ENCODE measurements around the gene PRKAG2.
A peak's percentile ranks its signal among the peaks of the same experiment; 100 is the strongest.

PRKAG2 gene

DNA sequence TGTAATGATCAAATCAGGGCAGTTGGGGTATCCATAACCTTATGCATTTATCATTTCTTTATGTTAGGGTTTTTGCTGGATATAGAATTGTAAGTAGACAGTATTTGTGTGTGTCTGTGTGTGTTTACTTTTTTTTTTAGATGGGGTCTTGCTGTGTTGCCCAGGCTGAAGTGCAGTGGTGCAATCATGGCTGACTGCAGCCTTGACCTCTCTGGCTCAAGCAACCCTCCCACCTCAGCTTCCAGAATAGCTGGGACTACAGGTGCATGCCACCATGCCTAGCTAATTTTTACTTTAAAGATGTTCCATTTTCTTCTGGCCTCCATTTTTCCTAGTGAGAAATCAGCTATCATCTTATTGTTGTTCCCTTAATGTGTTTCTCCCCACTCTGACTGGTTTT lies 347.1 kb downstream of the PRKAG2 start:
- Histone ChIP-seq H3K4ac (ENCODE audit: low read depth, low read length) (no peak overlapping the region), H2AK5ac (ENCODE audit: low read length) (no peak overlapping the region), H3K79me2 (ENCODE audit: control insufficient read depth, insufficient read depth, low read length, poor library complexity) (no peaks in the 10 kb centered on the region), H3K18ac (ENCODE audit: low read length) (no peak overlapping the region), H2AFZ (ENCODE audit: insufficient read depth, low read length, poor library complexity) (no peak overlapping the region), H3K27ac (ENCODE audit: low read depth, low read length) (no peak overlapping the region), H3K9ac (ENCODE audit: low read length) (no peak overlapping the region), H3K9me3 (ENCODE audit: insufficient read depth, low read depth, low read length) (no peaks in the 10 kb centered on the region), H4K8ac (ENCODE audit: low read depth, low read length) (no peak overlapping the region), H2BK12ac (ENCODE audit: low read length) (no peak overlapping the region), H4K12ac (ENCODE audit: low read depth, low read length) (no peak overlapping the region), H3K23ac (ENCODE audit: low read length) (no peak overlapping the region), H3K4me3 (ENCODE audit: low read depth, low read length) (no peak overlapping the region), H3K4me2 (ENCODE audit: low read length) (no peak overlapping the region), H3K27me3 (ENCODE audit: insufficient read depth, low read length) (no peaks in the 10 kb centered on the region), H3K79me1 (ENCODE audit: low read length) (no peaks in the 10 kb centered on the region), H4K91ac (ENCODE audit: low read depth, low read length) (no peak overlapping the region), H3K14ac (ENCODE audit: low read length) (no peak overlapping the region), H3K4me1 (ENCODE audit: control insufficient read depth in 1 of 2, insufficient read depth in 2 of 2, low read length in 2 of 2) (no peaks in the 10 kb centered on the region), H3K36me3 (ENCODE audit: control insufficient read depth in 1 of 2, insufficient read depth in 2 of 2, low read length in 2 of 2) (no peaks in the 10 kb centered on the region), H2BK120ac (ENCODE audit: insufficient read depth, low read length, poor library complexity) (no peak overlapping the region), H2BK5ac (ENCODE audit: low read depth, low read length, poor library complexity) (no peak overlapping the region)
- no peak for DNase-seq

DNA sequence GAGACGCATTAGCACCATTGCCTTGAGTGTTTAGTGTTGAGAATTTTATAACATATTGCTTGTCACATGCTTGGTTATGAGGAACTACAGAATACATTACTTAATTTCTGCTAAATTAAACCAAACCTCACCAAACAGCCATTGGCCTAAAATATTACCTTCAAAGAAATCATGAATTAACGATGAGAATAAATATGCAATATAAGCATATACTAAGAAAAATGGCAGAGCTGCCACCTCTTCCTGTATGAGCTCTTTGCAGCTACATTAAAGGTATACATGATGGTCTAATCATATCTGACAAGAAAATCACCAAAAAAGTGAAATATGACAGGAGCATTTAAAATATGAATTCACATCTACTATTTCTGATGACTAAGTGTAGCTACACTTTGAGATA lies 352.1 kb downstream of the PRKAG2 start:
- no CpG with 5 or more reads among the region's 2 CpGs for WGBS (ENCODE audit: extremely low coverage, insufficient coverage, insufficient read length)
- Histone ChIP-seq H3K9ac (ENCODE audit: low read length) (no peak overlapping the region), H3K14ac (ENCODE audit: low read length) (no peak overlapping the region), H2BK5ac (ENCODE audit: low read depth, low read length, poor library complexity) (no peak overlapping the region), H2BK120ac (ENCODE audit: insufficient read depth, low read length, poor library complexity) (no peak overlapping the region), H3K4ac (ENCODE audit: low read depth, low read length) (no peak overlapping the region), H3K9me3 (ENCODE audit: insufficient read depth, low read depth, low read length) (peaks cover 2% of the 10 kb centered on the region), H4K12ac (ENCODE audit: low read depth, low read length) (no peak overlapping the region), H3K36me3 (ENCODE audit: control insufficient read depth in 1 of 2, insufficient read depth in 2 of 2, low read length in 2 of 2) (no peaks in the 10 kb centered on the region), H3K4me3 (ENCODE audit: low read depth, low read length) (no peak overlapping the region), H3K18ac (ENCODE audit: low read length) (no peak overlapping the region), H3K23ac (ENCODE audit: low read length) (no peak overlapping the region), H3K27me3 (ENCODE audit: insufficient read depth, low read length) (no peaks in the 10 kb centered on the region), H3K4me2 (ENCODE audit: low read length) (no peak overlapping the region), H2AFZ (ENCODE audit: insufficient read depth, low read length, poor library complexity) (no peak overlapping the region), H3K27ac (ENCODE audit: low read depth, low read length) (no peak overlapping the region), H2AK5ac (ENCODE audit: low read length) (no peak overlapping the region), H4K8ac (ENCODE audit: low read depth, low read length) (no peak overlapping the region), H2BK12ac (ENCODE audit: low read length) (no peak overlapping the region), H3K79me2 (ENCODE audit: control insufficient read depth, insufficient read depth, low read length, poor library complexity) (no peaks in the 10 kb centered on the region), H3K4me1 (ENCODE audit: control insufficient read depth in 1 of 2, insufficient read depth in 2 of 2, low read length in 2 of 2) (peaks cover 0 to 4% of the 10 kb centered on the region in 2 experiments), H4K91ac (ENCODE audit: low read depth, low read length) (no peak overlapping the region), H3K79me1 (ENCODE audit: low read length) (peaks cover 3% of the 10 kb centered on the region)
- peak in 1 of 2 donors; percentile 17 for DNase-seq

GRCh38 chr7:151524331-151524730 lies 352.6 kb downstream of the PRKAG2 start:
- Histone ChIP-seq H4K91ac (ENCODE audit: low read depth, low read length) (no peak overlapping the region), H2BK12ac (ENCODE audit: low read length) (no peak overlapping the region), H3K27me3 (ENCODE audit: insufficient read depth, low read length) (no peaks in the 10 kb centered on the region), H3K18ac (ENCODE audit: low read length) (no peak overlapping the region), H3K4me2 (ENCODE audit: low read length) (no peak overlapping the region), H3K4me3 (ENCODE audit: low read depth, low read length) (no peak overlapping the region), H3K23ac (ENCODE audit: low read length) (no peak overlapping the region), H3K27ac (ENCODE audit: low read depth, low read length) (no peak overlapping the region), H2AK5ac (ENCODE audit: low read length) (no peak overlapping the region), H3K79me1 (ENCODE audit: low read length) (peaks cover 4% of the 10 kb centered on the region), H4K12ac (ENCODE audit: low read depth, low read length) (no peak overlapping the region), H3K79me2 (ENCODE audit: control insufficient read depth, insufficient read depth, low read length, poor library complexity) (peaks cover under 1% of the 10 kb centered on the region), H3K36me3 (ENCODE audit: control insufficient read depth in 1 of 2, insufficient read depth in 2 of 2, low read length in 2 of 2) (no peaks in the 10 kb centered on the region), H4K8ac (ENCODE audit: low read depth, low read length) (no peak overlapping the region), H3K4me1 (ENCODE audit: control insufficient read depth in 1 of 2, insufficient read depth in 2 of 2, low read length in 2 of 2) (peaks cover 0 to 4% of the 10 kb centered on the region in 2 experiments), H3K9me3 (ENCODE audit: insufficient read depth, low read depth, low read length) (peaks cover 2% of the 10 kb centered on the region), H3K4ac (ENCODE audit: low read depth, low read length) (no peak overlapping the region), H2BK120ac (ENCODE audit: insufficient read depth, low read length, poor library complexity) (no peak overlapping the region), H3K9ac (ENCODE audit: low read length) (no peak overlapping the region), H2AFZ (ENCODE audit: insufficient read depth, low read length, poor library complexity) (no peak overlapping the region), H3K14ac (ENCODE audit: low read length) (no peak overlapping the region), H2BK5ac (ENCODE audit: low read depth, low read length, poor library complexity) (no peak overlapping the region)
- no CpG with 5 or more reads among the region's 8 CpGs for WGBS (ENCODE audit: extremely low coverage, insufficient coverage, insufficient read length)
- DNase-seq = no peak

DNA sequence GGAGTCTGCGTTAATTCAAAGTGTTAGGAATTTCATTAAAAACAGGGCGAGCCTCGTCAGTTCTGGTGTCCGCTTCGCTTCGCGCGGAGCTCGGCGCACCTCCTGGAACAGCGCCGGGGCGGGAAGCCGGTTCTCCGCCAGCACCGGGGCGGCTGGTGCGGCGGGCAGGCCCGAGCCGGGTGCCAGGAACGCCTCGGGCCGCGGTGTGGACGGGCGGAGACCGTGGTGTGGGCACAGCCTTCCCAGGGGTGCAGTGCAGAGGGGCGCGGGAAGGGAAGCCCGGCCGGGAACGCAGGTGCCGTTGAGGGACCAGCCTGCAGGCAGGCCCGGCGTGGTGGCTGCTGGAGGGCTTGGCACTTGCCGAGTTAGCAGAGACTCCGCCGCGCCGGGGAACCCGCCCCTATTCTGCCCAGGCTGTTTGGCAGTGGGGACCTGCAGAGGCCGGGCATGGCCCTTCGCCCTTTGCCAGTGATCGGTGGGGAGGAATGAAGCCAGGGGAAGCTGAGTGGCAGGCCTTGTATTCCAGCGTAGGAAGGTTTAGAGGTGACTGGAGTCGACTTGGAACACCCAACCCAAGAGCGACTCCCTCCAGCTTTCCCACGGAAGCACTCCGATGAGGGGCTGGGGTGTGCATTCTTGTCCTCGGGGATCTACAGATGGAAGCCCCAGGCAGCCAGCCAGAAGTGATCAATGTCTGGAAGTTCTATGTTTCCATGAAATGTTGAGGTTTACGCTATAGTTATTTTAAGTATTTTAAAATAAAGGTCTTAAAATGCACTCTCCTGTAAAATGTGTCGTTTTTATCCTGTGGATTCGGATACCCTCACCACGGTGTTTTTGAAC lies 356.3 kb downstream of the PRKAG2 start:
- peak overlapping the region; percentile 62 for H3K4me2 ChIP-seq (ENCODE audit: low read length)
- no peaks in the 10 kb centered on the region for H3K27me3 ChIP-seq (ENCODE audit: insufficient read depth, low read length)
- no peak overlapping the region for H3K9ac ChIP-seq (ENCODE audit: low read length)
- H3K14ac ChIP-seq (ENCODE audit: low read length) = peak overlapping the region; percentile 16
- H3K79me2 ChIP-seq (ENCODE audit: control insufficient read depth, insufficient read depth, low read length, poor library complexity) = peaks cover 23% of the 10 kb centered on the region
- H2BK5ac ChIP-seq (ENCODE audit: low read depth, low read length, poor library complexity) = peak overlapping the region; percentile 19
- DNase-seq = no peak
- peak overlapping the region; percentile 52 for H2BK120ac ChIP-seq (ENCODE audit: insufficient read depth, low read length, poor library complexity)
- no peaks in the 10 kb centered on the region for H3K36me3 ChIP-seq (ENCODE audit: control insufficient read depth in 1 of 2, insufficient read depth in 2 of 2, low read length in 2 of 2)
- peaks cover 0 to 11% of the 10 kb centered on the region in 2 experiments for H3K4me1 ChIP-seq (ENCODE audit: control insufficient read depth in 1 of 2, insufficient read depth in 2 of 2, low read length in 2 of 2)
- peak overlapping the region; percentile 79 for H2BK12ac ChIP-seq (ENCODE audit: low read length)
- H3K9me3 ChIP-seq (ENCODE audit: insufficient read depth, low read depth, low read length) = peaks cover 2% of the 10 kb centered on the region
- H3K4me3 ChIP-seq (ENCODE audit: low read depth, low read length) = peak overlapping the region; percentile 20
- peak overlapping the region; percentile 58 for H2AFZ ChIP-seq (ENCODE audit: insufficient read depth, low read length, poor library complexity)
- H4K12ac ChIP-seq (ENCODE audit: low read depth, low read length) = peak overlapping the region; percentile 78
- H3K79me1 ChIP-seq (ENCODE audit: low read length) = peaks cover 12% of the 10 kb centered on the region
- no peak overlapping the region for H3K4ac ChIP-seq (ENCODE audit: low read depth, low read length)
- no CpG with 5 or more reads among the region's 55 CpGs for WGBS (ENCODE audit: extremely low coverage, insufficient coverage, insufficient read length)
- peak overlapping the region; percentile 8 for H4K91ac ChIP-seq (ENCODE audit: low read depth, low read length)
- no peak overlapping the region for H3K23ac ChIP-seq (ENCODE audit: low read length)
- peak overlapping the region; percentile 45 for H2AK5ac ChIP-seq (ENCODE audit: low read length)
- peak overlapping the region; percentile 79 for H4K8ac ChIP-seq (ENCODE audit: low read depth, low read length)
- H3K27ac ChIP-seq (ENCODE audit: low read depth, low read length) = peak overlapping the region; percentile 60
- no peak overlapping the region for H3K18ac ChIP-seq (ENCODE audit: low read length)

Measured in trophoblast cell (in vitro differentiated cells and primary cell).